GM23338 (cell line): ENCODE measurements around the gene NUTM2E. TPM values are rescaled to one million over a fixed set of nuclear protein-coding genes. Genes with fewer than 3 reads are reported as not detected.
A peak's percentile ranks its signal among the peaks of the same experiment; 100 is the strongest.
"Not testable (repeated sequence)": the region's sequence is repeated elsewhere in the genome, so short reads cannot be mapped to it uniquely, and the experiment has no call there.

Experiments used
- ATAC-seq: fragments of 200-7000 bp; cut with Tn5 transposase; 3 replicates; pipeline ENCODE4 v1.9.1; 2020
- DNase-seq: peaks from one replicate; pipeline ENCODE4 v3.0.0-alpha.2; 2015; ENCODE audit warnings: low spot score
- H2AFZ ChIP-seq: fragments of 200-600 bp; sonication (generic); 2 replicates; pipeline ENCODE4 v1.8.0; 2016; ENCODE audit warnings: antibody characterized with exemption, mild to moderate bottlenecking, moderate library complexity
- H3F3A ChIP-seq: fragments of 200-600 bp; sonication (generic); replicated peaks from 2 replicates; pipeline ENCODE4 v1.8.0; 2017; ENCODE audit warnings: antibody characterized with exemption, mixed run types, low read depth
- H3K27ac ChIP-seq: fragments of 200-600 bp; sonication (generic); 2 replicates; pipeline ENCODE4 v1.6.1; 2016; ENCODE audit warnings: low read depth
- H3K27me3 ChIP-seq: fragments of 200-600 bp; sonication (generic); 2 replicates; pipeline ENCODE4 v1.8.0; 2016; ENCODE audit warnings: mild to moderate bottlenecking, mixed run types, moderate library complexity; ENCODE audit not compliant: insufficient read depth
- H3K36me3 ChIP-seq: fragments of 200-600 bp; sonication (generic); 2 replicates; pipeline ENCODE4 v1.8.0; 2016; ENCODE audit warnings: mild to moderate bottlenecking; ENCODE audit not compliant: insufficient read depth
- H3K4me1 ChIP-seq: fragments of 200-600 bp; sonication (generic); 2 replicates; pipeline ENCODE4 v1.8.0; 2016; ENCODE audit warnings: mild to moderate bottlenecking, moderate library complexity; ENCODE audit not compliant: insufficient read depth
- H3K4me2 ChIP-seq: fragments of 200-600 bp; sonication (generic); 2 replicates; pipeline ENCODE4 v1.7.1; 2017; ENCODE audit warnings: mixed run types
- H3K4me3 ChIP-seq: fragments of 200-600 bp; sonication (generic); 2 replicates; pipeline ENCODE4 v1.6.1; 2016; ENCODE audit warnings: mixed run types
- H3K79me2 ChIP-seq: fragments of 200-600 bp; sonication (generic); replicated peaks from 2 replicates; pipeline ENCODE4 v1.8.0; 2017; ENCODE audit warnings: mild to moderate bottlenecking; ENCODE audit not compliant: insufficient read depth
- H3K9me2 ChIP-seq: fragments of 200-600 bp; sonication (generic); 2 replicates; pipeline ENCODE4 v1.8.0; 2017; ENCODE audit not compliant: insufficient read depth
- H4K20me1 ChIP-seq: fragments of 200-600 bp; sonication (generic); replicated peaks from 2 replicates; pipeline ENCODE4 v1.8.0; 2017; ENCODE audit warnings: mild to moderate bottlenecking; ENCODE audit not compliant: insufficient read depth
- H3K27ac Mint-ChIP-seq: 2 replicates; pipeline ENCODE4 v1.8.0; 2020; ENCODE audit warnings: inconsistent platforms, mild to moderate bottlenecking, moderate library complexity, mixed read lengths
- H3K27me3 Mint-ChIP-seq: 3 replicates; pipeline ENCODE4 v1.8.0; 2022; ENCODE audit warnings: low read depth, mild to moderate bottlenecking, moderate library complexity, mixed read lengths, inconsistent platforms; ENCODE audit not compliant: insufficient read depth, poor library complexity
- H3K36me3 Mint-ChIP-seq: 3 replicates; pipeline ENCODE4 v1.8.0; 2021; ENCODE audit warnings: low read depth, mild to moderate bottlenecking, inconsistent platforms, moderate library complexity, mixed read lengths
- H3K4me1 Mint-ChIP-seq: 3 replicates; pipeline ENCODE4 v1.8.0; 2020; ENCODE audit warnings: mild to moderate bottlenecking, inconsistent platforms, mixed read lengths
- H3K4me3 Mint-ChIP-seq: 3 replicates; pipeline ENCODE4 v1.8.0; 2021; ENCODE audit warnings: moderate library complexity, mild to moderate bottlenecking, inconsistent platforms, mixed read lengths
- H3K9me3 Mint-ChIP-seq: 3 replicates; pipeline ENCODE4 v1.8.0; 2020; ENCODE audit warnings: moderate library complexity, mild to moderate bottlenecking, inconsistent platforms, mixed read lengths
- polyA plus RNA-seq: library from polyadenylated mRNA; unstranded; fragments of >200 nt; fragmentation: Nextera tagmentation; extraction: Ambion mirVana; gene quantifications from 2 replicates; pipeline ENCODE4 v1.2.1, GENCODE V29; 2016
- total RNA-seq: library from RNA; depleted of rRNA; stranded (reverse); fragments of >200 nt; shearing (Covaris generic); gene quantifications from 2 replicates; pipeline ENCODE4 v1.2.3, GENCODE V29; 2014
- TF ChIP-seq, protein P1 (sequence below), 2 experiments: fragments of 200-600 bp in 1 of 2; sonication (generic) in 1 of 2; conservative IDR thresholded peaks; 2 replicates each; pipeline versions ENCODE4 v1.5.1 to v1.6.1; 2016 to 2017; ENCODE audit warnings: antibody characterized with exemption in 2 of 2, low read depth in 2 of 2, mild to moderate bottlenecking in 2 of 2, moderate library complexity in 1 of 2

The NUTM2E gene
- total and polyA plus RNA-seq, 2 experiments from 2014 or later: 0.18 TPM; not detected in 1

DNA sequence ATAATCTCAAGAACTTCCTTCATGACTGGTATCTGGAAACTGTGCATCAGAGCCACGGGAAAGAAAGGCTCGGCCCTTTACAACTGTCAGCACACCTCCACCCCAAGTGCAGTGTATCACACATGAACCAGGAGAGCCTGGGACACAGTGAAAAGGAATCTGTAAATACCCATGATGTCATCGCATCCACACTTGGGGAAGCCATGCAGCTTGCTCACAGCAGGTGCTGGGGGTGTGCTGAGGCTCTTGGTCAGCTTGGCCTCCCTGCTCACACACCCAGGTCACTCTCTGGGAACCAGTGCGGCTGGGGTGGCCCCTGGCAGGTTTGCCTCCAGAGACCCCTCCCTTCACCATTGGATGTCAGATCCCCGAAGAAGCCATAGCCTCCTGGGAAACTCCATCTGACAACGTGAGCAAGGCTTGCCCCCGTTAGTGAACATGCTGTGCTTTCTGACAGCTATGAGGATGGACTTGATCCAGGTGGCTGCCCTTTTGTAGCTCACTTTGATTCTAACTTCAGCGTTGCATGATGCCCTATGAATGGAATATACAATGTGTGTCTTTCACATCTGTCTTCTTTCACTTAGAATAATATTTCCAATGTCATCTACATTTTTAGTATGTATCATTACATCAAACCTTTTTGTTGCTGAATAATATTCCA lies 26.8 kb downstream of the NUTM2E start:
- not testable (repeated sequence) for H3K4me3 Mint-ChIP-seq, H3K27me3 ChIP-seq, H3K27ac Mint-ChIP-seq, ATAC-seq, H3F3A ChIP-seq, H3K9me2 ChIP-seq, DNase-seq, H3K27ac ChIP-seq, H3K4me2 ChIP-seq, H3K4me3 ChIP-seq, H2AFZ ChIP-seq, H3K27me3 Mint-ChIP-seq, H3K36me3 ChIP-seq, H3K36me3 Mint-ChIP-seq, H3K4me1 Mint-ChIP-seq, H3K4me1 ChIP-seq, H4K20me1 ChIP-seq, H3K79me2 ChIP-seq, H3K9me3 Mint-ChIP-seq

DNA sequence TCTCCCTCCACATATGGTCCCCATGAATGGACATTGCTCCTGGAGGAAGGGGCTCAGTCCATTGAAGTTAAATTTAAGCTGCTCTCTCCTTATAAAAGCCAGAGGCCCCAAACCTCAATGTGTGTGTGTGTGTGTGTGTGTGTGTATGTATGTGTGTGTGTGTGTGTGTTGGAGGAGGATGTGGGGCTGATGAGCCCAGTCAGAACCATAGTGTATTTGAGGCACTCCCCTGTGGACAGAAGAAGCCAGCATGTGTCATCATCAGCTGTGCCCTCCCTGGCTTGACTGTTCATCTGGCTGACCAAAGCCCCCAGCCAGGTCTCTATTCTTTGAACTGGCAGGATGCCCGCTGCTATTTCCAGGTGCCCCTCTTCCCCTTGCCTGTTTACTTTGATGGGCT lies 35.7 kb downstream of the NUTM2E start:
- H3K36me3 Mint-ChIP-seq, H3K27me3 ChIP-seq, DNase-seq, H3K4me3 ChIP-seq, H3K79me2 ChIP-seq, H3F3A ChIP-seq, H3K4me3 Mint-ChIP-seq, H2AFZ ChIP-seq, H3K36me3 ChIP-seq, H3K4me2 ChIP-seq, H3K27me3 Mint-ChIP-seq, ATAC-seq, H3K27ac Mint-ChIP-seq, H3K9me3 Mint-ChIP-seq, H3K9me2 ChIP-seq, H3K27ac ChIP-seq, H3K4me1 ChIP-seq, H3K4me1 Mint-ChIP-seq, H4K20me1 ChIP-seq: not testable (repeated sequence)

- not testable (repeated sequence) for H3F3A ChIP-seq, H3K27ac ChIP-seq, H3K9me2 ChIP-seq, DNase-seq, H3K36me3 Mint-ChIP-seq, H3K4me1 ChIP-seq, H3K4me1 Mint-ChIP-seq, H4K20me1 ChIP-seq, H3K27me3 ChIP-seq, H3K4me3 ChIP-seq, H3K36me3 ChIP-seq, H3K4me2 ChIP-seq, H3K9me3 Mint-ChIP-seq, H3K4me3 Mint-ChIP-seq, H3K27ac Mint-ChIP-seq, H3K79me2 ChIP-seq, H2AFZ ChIP-seq, H3K27me3 Mint-ChIP-seq
- TF ChIP-seq, protein P1, sequence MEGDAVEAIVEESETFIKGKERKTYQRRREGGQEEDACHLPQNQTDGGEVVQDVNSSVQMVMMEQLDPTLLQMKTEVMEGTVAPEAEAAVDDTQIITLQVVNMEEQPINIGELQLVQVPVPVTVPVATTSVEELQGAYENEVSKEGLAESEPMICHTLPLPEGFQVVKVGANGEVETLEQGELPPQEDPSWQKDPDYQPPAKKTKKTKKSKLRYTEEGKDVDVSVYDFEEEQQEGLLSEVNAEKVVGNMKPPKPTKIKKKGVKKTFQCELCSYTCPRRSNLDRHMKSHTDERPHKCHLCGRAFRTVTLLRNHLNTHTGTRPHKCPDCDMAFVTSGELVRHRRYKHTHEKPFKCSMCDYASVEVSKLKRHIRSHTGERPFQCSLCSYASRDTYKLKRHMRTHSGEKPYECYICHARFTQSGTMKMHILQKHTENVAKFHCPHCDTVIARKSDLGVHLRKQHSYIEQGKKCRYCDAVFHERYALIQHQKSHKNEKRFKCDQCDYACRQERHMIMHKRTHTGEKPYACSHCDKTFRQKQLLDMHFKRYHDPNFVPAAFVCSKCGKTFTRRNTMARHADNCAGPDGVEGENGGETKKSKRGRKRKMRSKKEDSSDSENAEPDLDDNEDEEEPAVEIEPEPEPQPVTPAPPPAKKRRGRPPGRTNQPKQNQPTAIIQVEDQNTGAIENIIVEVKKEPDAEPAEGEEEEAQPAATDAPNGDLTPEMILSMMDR (conservative IDR thresholded peaks at IDR 0.05; ENCODE audit: low read depth in 2 of 2): peak in 1 of 2 experiments; percentile 42; a peak in 3 of 4 replicates
- peak; percentile 93 for ATAC-seq
These were observed 36.3 kb downstream of the NUTM2E start for GRCh38 chr10:79862803-79863202.

DNA sequence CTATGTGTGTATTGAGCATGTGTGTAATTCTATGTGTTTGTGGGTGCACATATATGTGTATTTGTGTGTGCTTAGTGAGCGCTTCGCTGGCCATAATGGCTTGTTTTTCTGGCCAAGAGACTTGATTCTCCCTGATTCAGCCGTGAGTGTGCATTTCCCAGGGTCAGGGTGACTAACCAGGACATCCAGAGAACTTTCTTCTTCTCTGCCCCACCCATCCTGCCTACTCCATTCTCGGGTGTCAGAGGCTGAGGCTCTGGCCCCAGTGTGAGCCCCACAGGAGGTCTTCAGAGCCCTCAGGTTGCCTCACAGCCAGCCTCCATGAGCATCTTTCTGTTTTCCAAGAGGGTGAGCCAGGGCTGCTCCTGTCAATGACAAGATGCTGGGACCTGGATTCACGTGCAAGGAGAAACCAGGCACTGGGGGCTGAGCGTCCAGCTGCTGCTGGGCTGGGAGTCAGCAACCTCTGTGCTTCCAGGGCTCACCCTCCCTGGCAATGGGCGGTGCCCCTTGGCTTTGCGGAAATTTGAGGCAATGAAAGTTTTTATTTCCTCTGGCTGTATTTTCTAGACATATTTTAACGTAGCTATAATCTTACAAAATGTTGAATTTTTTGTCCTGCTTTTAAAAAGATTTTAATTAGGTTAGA lies 40.5 kb downstream of the NUTM2E start:
- DNase-seq, H3K27ac ChIP-seq, H2AFZ ChIP-seq, H3K9me2 ChIP-seq, H3K27ac Mint-ChIP-seq, H3K4me3 Mint-ChIP-seq, H3F3A ChIP-seq, H3K27me3 Mint-ChIP-seq, H3K27me3 ChIP-seq, H3K4me1 Mint-ChIP-seq, H3K79me2 ChIP-seq, H3K36me3 ChIP-seq, H3K4me2 ChIP-seq, H3K9me3 Mint-ChIP-seq, H4K20me1 ChIP-seq, H3K4me1 ChIP-seq, ATAC-seq, H3K36me3 Mint-ChIP-seq, H3K4me3 ChIP-seq: not testable (repeated sequence)

DNA sequence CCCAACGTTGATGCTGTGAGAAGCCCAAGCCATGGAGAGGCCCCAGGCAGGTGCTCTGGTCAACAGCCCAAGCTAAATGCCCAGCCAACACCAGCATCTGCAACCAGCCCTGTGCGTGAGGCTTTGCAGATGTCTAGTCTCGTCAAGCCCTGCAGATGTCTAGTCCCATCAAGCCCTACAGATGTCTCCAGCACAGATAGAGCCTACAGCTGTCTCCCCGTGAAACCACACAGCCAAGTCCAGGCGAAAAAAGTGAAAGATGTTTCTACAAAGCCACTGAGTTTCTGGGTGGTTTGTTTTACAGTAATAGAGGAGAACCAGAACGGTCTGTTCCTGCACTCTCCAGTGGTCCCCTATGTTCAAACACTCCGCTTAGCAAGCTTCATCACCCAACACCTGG lies 41.5 kb downstream of the NUTM2E start:
- DNase-seq, H3K4me1 ChIP-seq, H3K36me3 ChIP-seq, ATAC-seq, H3K9me3 Mint-ChIP-seq, H3F3A ChIP-seq, H3K9me2 ChIP-seq, H3K27me3 ChIP-seq, H4K20me1 ChIP-seq, H3K27ac ChIP-seq, H3K4me1 Mint-ChIP-seq, H3K27ac Mint-ChIP-seq, H2AFZ ChIP-seq, H3K4me3 ChIP-seq, H3K79me2 ChIP-seq, H3K4me3 Mint-ChIP-seq, H3K36me3 Mint-ChIP-seq, H3K4me2 ChIP-seq, H3K27me3 Mint-ChIP-seq: not testable (repeated sequence)

- H3K27me3 Mint-ChIP-seq, H3K79me2 ChIP-seq, H3K9me3 Mint-ChIP-seq, H4K20me1 ChIP-seq, H3K4me1 Mint-ChIP-seq, H3K27ac ChIP-seq, DNase-seq, H3F3A ChIP-seq, H3K27me3 ChIP-seq, ATAC-seq, H3K4me3 Mint-ChIP-seq, H2AFZ ChIP-seq, H3K4me2 ChIP-seq, H3K9me2 ChIP-seq, H3K4me1 ChIP-seq, H3K4me3 ChIP-seq, H3K27ac Mint-ChIP-seq, H3K36me3 ChIP-seq, H3K36me3 Mint-ChIP-seq: not testable (repeated sequence)
These were observed 43.0 kb downstream of the NUTM2E start for GRCh38 chr10:79869439-79870097.
